HCT116 (cell line): ENCODE measurements around the gene SNPH. TPM values are rescaled to one million over a fixed set of nuclear protein-coding genes. Genes with fewer than 3 reads are reported as not detected.

ENCODE experiments used
- ATAC-seq: fragments of 200-7000 bp; cut with Tn5 transposase; 2 replicates; pipeline ENCODE4 v1.9.1; 2020; ENCODE audit warnings: mild to moderate bottlenecking, moderate library complexity
- BruUV-seq: library from RNA; stranded (reverse); fragments of 400-500 nt; replicated peaks from 2 replicates; lab custom pipeline; 2021; lab: Mats Ljungman, UMichigan
- CTCF ChIA-PET: fragments of 300-600 bp; sonication (Branson Sonifier 250); formaldehyde crosslinking; loops from one replicate; lab custom pipeline; 2021; ENCODE audit warnings: antibody characterized with exemption; lab: Charles Lee
- POLR2A ChIA-PET: fragments of 300-600, 350-600 bp; sonication (Branson Sonifier 250); formaldehyde crosslinking; loops from one replicate; lab custom pipeline; 2021; ENCODE audit warnings: antibody characterized with exemption; lab: Charles Lee
- RAD21 ChIA-PET, 2 experiments: fragments of 300-600 bp; sonication (Branson Sonifier 250); formaldehyde crosslinking; loops; one replicate each; lab custom pipeline; 2023; ENCODE audit warnings: low total read pairs in 2 of 2; ENCODE audit not compliant: uncharacterized antibody in 2 of 2, unreplicated experiment in 2 of 2, low non-redundant PET in 1 of 2; lab: Charles Lee
- DNase-seq: peaks from one replicate; pipeline ENCODE4 v3.0.0-alpha.2; 2010; ENCODE audit warnings: low read depth, low spot score
- H2AFZ ChIP-seq: fragments of 200-600 bp; shearing (Covaris generic), sonication (generic); 2 replicates; pipeline ENCODE4 v1.6.1; 2017; ENCODE audit warnings: low read depth, mixed run types, mixed read lengths, antibody characterized with exemption, low read length; ENCODE audit not compliant: poor library complexity, severe bottlenecking
- H3K27ac ChIP-seq: 2 replicates; pipeline ENCODE4 v1.5.1; 2012; ENCODE audit warnings: low read depth, low read length
- H3K27me3 ChIP-seq: fragments of 200-600 bp; sonication (generic); 2 replicates; pipeline ENCODE4 v1.6.1; 2016; ENCODE audit warnings: mixed run types, low read length, mixed read lengths; ENCODE audit not compliant: insufficient read depth
- H3K36me3 ChIP-seq, 2 experiments: fragments of 200-500 bp in 1 of 2; fragments of 200-600 bp in 1 of 2; sonication (Bioruptor generic) in 1 of 2; sonication (generic) in 1 of 2; 2 replicates each; pipeline versions ENCODE4 v1.5.1 to v1.6.1; 2014 to 2016; ENCODE audit warnings: low read length in 2 of 2, inconsistent platforms in 1 of 2, mixed read lengths in 1 of 2, mixed run types in 1 of 2; ENCODE audit not compliant: insufficient read depth in 2 of 2, control insufficient read depth in 1 of 2
- H3K4me1 ChIP-seq, 2 experiments: fragments of 200-600 bp in 1 of 2; sonication (generic) in 1 of 2; 2 replicates each; pipeline versions ENCODE4 v1.5.1 to v1.6.1; 2012 to 2017; ENCODE audit warnings: low read length in 2 of 2, inconsistent platforms in 1 of 2, mild to moderate bottlenecking in 1 of 2, mixed read lengths in 1 of 2, mixed run types in 1 of 2, moderate library complexity in 1 of 2; ENCODE audit not compliant: insufficient read depth in 2 of 2, control insufficient read depth in 1 of 2
- H3K4me2 ChIP-seq: fragments of 200-600 bp; sonication (generic); 2 replicates; pipeline ENCODE4 v1.6.1; 2017; ENCODE audit warnings: mixed run types, low read length, mixed read lengths
- H3K4me3 ChIP-seq, 2 experiments: fragments of 200-600 bp in 1 of 2; sonication (generic) in 1 of 2; replicated peaks in 1 of 2; 2 replicates each; pipeline ENCODE4 v1.5.1; 2011 to 2016; ENCODE audit warnings: low read length in 2 of 2, control low read depth in 1 of 2, low read depth in 1 of 2, mild to moderate bottlenecking in 1 of 2, mixed read lengths in 1 of 2, mixed run types in 1 of 2
- H3K79me2 ChIP-seq: fragments of 200-600 bp; sonication (generic); 2 replicates; pipeline ENCODE4 v1.6.1; 2017; ENCODE audit warnings: mild to moderate bottlenecking, mixed run types, low read length, moderate library complexity, mixed read lengths; ENCODE audit not compliant: insufficient read depth
- H3K9ac ChIP-seq: fragments of 200-600 bp; sonication (generic); 2 replicates; pipeline ENCODE4 v1.6.1; 2016; ENCODE audit warnings: low read length, mixed read lengths
- H3K9me2 ChIP-seq: fragments of 200-600 bp; sonication (generic), shearing (Covaris generic); 2 replicates; pipeline ENCODE4 v1.6.1; 2017; ENCODE audit warnings: mixed run types, mild to moderate bottlenecking, moderate library complexity; ENCODE audit not compliant: insufficient read depth
- H3K9me3 ChIP-seq, 2 experiments: fragments of 200-500 bp in 1 of 2; fragments of 200-600 bp in 1 of 2; sonication (Bioruptor generic) in 1 of 2; sonication (generic) in 1 of 2; 2 replicates each; pipeline ENCODE4 v1.6.1; 2014 to 2017; ENCODE audit warnings: low read length in 2 of 2, mixed read lengths in 2 of 2, inconsistent platforms in 1 of 2, low read depth in 1 of 2, mild to moderate bottlenecking in 1 of 2, mixed run types in 1 of 2, moderate library complexity in 1 of 2; ENCODE audit not compliant: control insufficient read depth in 1 of 2, insufficient read depth in 1 of 2
- H4K20me1 ChIP-seq: fragments of 200-600 bp; sonication (generic), shearing (Covaris generic); 2 replicates; pipeline ENCODE4 v1.6.1; 2017; ENCODE audit warnings: mixed run types, mild to moderate bottlenecking, moderate library complexity; ENCODE audit not compliant: insufficient read depth
- CBX3 ChIP-seq: IDR thresholded peaks from 2 replicates; pipeline ENCODE4 v1.6.1; 2012; ENCODE audit warnings: low read depth
- CEBPB ChIP-seq: IDR thresholded peaks from 2 replicates; pipeline ENCODE4 v1.6.1; 2012; ENCODE audit warnings: low read depth
- EGR1 ChIP-seq: IDR thresholded peaks from 2 replicates; pipeline ENCODE4 v1.6.1; 2012; ENCODE audit warnings: low read depth
- ELF1 ChIP-seq: IDR thresholded peaks from 2 replicates; pipeline ENCODE4 v1.6.1; 2012; ENCODE audit warnings: low read depth, borderline replicate concordance
- EZH2 ChIP-seq: fragments of 200-600 bp; sonication (generic); IDR thresholded peaks from 2 replicates; pipeline ENCODE4 v1.6.1; 2017; ENCODE audit warnings: antibody characterized with exemption, mixed run types
- EZH2phosphoT487 ChIP-seq: fragments of 200-600 bp; IDR thresholded peaks from 2 replicates; pipeline ENCODE4 v1.6.1; 2018; ENCODE audit warnings: antibody characterized with exemption, borderline replicate concordance
- FOSL1 ChIP-seq: IDR thresholded peaks from 2 replicates; pipeline ENCODE4 v1.6.1; 2012; ENCODE audit warnings: low read depth
- JUND ChIP-seq: IDR thresholded peaks from 2 replicates; pipeline ENCODE4 v1.6.1; 2012
- RAD21 ChIP-seq: IDR thresholded peaks from 2 replicates; pipeline ENCODE4 v1.6.1; 2012; ENCODE audit warnings: low read depth, mild to moderate bottlenecking
- SIN3A ChIP-seq: IDR thresholded peaks from 2 replicates; pipeline ENCODE4 v1.6.1; 2012; ENCODE audit warnings: low read depth
- SP1 ChIP-seq: IDR thresholded peaks from 2 replicates; pipeline ENCODE4 v1.6.1; 2012; ENCODE audit warnings: low read depth
- SRF ChIP-seq: IDR thresholded peaks from 2 replicates; pipeline ENCODE4 v1.6.1; 2012; ENCODE audit warnings: low read depth
- TCF7L2 ChIP-seq: IDR thresholded peaks from 2 replicates; pipeline ENCODE4 v1.7.0; 2011; ENCODE audit warnings: borderline replicate concordance, inconsistent platforms; ENCODE audit not compliant: insufficient read depth, insufficient read length; ENCODE audit errors: extremely low read depth
- ZNF274 ChIP-seq: fragments of 200-500 bp; sonication (Bioruptor generic); IDR thresholded peaks from 2 replicates; pipeline ENCODE4 v1.6.1; 2014; ENCODE audit warnings: mild to moderate bottlenecking, low read depth, low read length, inconsistent platforms
- intact Hi-C: fragments of 100-400 bp; cut with micrococcal nuclease; formaldehyde crosslinking; loops from 2 replicates; pipeline ENCODE4 v1.10.0; 2022
- total RNA-seq: library from RNA; stranded (reverse); gene quantifications from one replicate; pipeline ENCODE4 v1.2.1, GENCODE V29; 2021; ENCODE audit not compliant: unreplicated experiment
- TF ChIP-seq, protein P1 (sequence below): IDR thresholded peaks from 2 replicates; pipeline ENCODE4 v1.6.1; 2012
- TF ChIP-seq, protein P2 (sequence below): IDR thresholded peaks from 2 replicates; pipeline ENCODE4 v1.6.1; 2012
- TF ChIP-seq, protein P3 (sequence below), 3 experiments: fragments of 200-600 bp in 1 of 3; sonication (generic) in 1 of 3; IDR thresholded peaks in 2 of 3; conservative IDR thresholded peaks in 1 of 3; 2 replicates each; pipeline ENCODE4 v1.5.1; 2012 to 2017; ENCODE audit warnings: low read depth in 2 of 3, low read length in 2 of 3, antibody characterized with exemption in 1 of 3, borderline replicate concordance in 1 of 3, control low read depth in 1 of 3, mild to moderate bottlenecking in 1 of 3, mixed read lengths in 1 of 3, mixed run types in 1 of 3, moderate library complexity in 1 of 3; ENCODE audit not compliant: insufficient read depth in 1 of 3
- TF ChIP-seq, protein P4 (sequence below): IDR thresholded peaks from 2 replicates; pipeline ENCODE4 v1.6.1; 2011; ENCODE audit warnings: mild to moderate bottlenecking, low read length, moderate library complexity; ENCODE audit not compliant: insufficient replicate concordance; ENCODE audit errors: extremely low read depth
- TF ChIP-seq, protein P5 (sequence below): IDR thresholded peaks from 2 replicates; pipeline ENCODE4 v1.6.1; 2012; ENCODE audit warnings: low read depth

The SNPH gene
- total RNA-seq, 1 experiment from 2014 or later, result 3.2 TPM

DNA sequence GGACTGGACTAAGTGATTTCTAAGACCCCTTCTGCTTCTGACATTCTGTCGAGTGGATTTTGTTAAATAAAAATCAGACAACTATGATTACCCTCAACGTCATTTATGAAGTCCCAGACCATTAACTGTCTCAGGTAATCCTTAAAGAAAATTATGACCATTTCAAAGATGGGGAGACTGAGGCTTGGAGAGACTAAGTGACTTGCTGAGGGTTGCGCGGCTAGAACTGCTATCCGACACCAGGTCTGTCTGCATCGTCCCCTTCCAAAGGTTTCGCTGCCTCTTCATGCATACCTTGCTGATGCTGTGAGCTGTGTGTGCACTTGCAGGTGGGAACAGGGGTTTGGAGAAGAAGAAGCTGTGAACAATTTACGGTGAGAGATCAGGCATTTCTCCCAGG lies 3.1 kb downstream of the SNPH start:
- ChIA-PET RAD21 (no interaction called here), CTCF (no interaction called here), POLR2A (no interaction called here)
- H3K27me3 ChIP-seq, result no peaks in the 10 kb centered on the region
- no peak overlapping the region for H3K27ac ChIP-seq
- BruUV-seq, result no TSS peak
- no peak overlapping the region for H3K4me2 ChIP-seq
- H3K9ac ChIP-seq, result no peak overlapping the region
- no peak overlapping the region for H3K4me3 ChIP-seq
- H3K36me3 ChIP-seq, result no peaks in the 10 kb centered on the region
- TF ChIP-seq SIN3A (no peak), RAD21 (no peak), EGR1 (no peak), EZH2phosphoT487 (no peak), SRF (no peak), CEBPB (no peak), TCF7L2 (no peak), FOSL1 (no peak), JUND (no peak), ZNF274 (no peak), SP1 (no peak), EZH2 (no peak), ELF1 (no peak), CBX3 (no peak)
- TF ChIP-seq, protein P1, sequence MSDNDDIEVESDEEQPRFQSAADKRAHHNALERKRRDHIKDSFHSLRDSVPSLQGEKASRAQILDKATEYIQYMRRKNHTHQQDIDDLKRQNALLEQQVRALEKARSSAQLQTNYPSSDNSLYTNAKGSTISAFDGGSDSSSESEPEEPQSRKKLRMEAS, result no peak
- TF ChIP-seq, protein P2, sequence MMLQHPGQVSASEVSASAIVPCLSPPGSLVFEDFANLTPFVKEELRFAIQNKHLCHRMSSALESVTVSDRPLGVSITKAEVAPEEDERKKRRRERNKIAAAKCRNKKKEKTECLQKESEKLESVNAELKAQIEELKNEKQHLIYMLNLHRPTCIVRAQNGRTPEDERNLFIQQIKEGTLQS, result no peak
- TF ChIP-seq, protein P3, sequence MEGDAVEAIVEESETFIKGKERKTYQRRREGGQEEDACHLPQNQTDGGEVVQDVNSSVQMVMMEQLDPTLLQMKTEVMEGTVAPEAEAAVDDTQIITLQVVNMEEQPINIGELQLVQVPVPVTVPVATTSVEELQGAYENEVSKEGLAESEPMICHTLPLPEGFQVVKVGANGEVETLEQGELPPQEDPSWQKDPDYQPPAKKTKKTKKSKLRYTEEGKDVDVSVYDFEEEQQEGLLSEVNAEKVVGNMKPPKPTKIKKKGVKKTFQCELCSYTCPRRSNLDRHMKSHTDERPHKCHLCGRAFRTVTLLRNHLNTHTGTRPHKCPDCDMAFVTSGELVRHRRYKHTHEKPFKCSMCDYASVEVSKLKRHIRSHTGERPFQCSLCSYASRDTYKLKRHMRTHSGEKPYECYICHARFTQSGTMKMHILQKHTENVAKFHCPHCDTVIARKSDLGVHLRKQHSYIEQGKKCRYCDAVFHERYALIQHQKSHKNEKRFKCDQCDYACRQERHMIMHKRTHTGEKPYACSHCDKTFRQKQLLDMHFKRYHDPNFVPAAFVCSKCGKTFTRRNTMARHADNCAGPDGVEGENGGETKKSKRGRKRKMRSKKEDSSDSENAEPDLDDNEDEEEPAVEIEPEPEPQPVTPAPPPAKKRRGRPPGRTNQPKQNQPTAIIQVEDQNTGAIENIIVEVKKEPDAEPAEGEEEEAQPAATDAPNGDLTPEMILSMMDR (IDR thresholded peaks at IDR 0.05 in 2 of 3, conservative IDR thresholded peaks at IDR 0.05 in 1 of 3; ENCODE audit: borderline replicate concordance in 1 of 3, insufficient read depth in 1 of 3, low read depth in 2 of 3, low read length in 2 of 3), result no peak
- TF ChIP-seq, protein P4, sequence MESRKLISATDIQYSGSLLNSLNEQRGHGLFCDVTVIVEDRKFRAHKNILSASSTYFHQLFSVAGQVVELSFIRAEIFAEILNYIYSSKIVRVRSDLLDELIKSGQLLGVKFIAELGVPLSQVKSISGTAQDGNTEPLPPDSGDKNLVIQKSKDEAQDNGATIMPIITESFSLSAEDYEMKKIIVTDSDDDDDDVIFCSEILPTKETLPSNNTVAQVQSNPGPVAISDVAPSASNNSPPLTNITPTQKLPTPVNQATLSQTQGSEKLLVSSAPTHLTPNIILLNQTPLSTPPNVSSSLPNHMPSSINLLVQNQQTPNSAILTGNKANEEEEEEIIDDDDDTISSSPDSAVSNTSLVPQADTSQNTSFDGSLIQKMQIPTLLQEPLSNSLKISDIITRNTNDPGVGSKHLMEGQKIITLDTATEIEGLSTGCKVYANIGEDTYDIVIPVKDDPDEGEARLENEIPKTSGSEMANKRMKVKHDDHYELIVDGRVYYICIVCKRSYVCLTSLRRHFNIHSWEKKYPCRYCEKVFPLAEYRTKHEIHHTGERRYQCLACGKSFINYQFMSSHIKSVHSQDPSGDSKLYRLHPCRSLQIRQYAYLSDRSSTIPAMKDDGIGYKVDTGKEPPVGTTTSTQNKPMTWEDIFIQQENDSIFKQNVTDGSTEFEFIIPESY, result no peak
- TF ChIP-seq, protein P5, sequence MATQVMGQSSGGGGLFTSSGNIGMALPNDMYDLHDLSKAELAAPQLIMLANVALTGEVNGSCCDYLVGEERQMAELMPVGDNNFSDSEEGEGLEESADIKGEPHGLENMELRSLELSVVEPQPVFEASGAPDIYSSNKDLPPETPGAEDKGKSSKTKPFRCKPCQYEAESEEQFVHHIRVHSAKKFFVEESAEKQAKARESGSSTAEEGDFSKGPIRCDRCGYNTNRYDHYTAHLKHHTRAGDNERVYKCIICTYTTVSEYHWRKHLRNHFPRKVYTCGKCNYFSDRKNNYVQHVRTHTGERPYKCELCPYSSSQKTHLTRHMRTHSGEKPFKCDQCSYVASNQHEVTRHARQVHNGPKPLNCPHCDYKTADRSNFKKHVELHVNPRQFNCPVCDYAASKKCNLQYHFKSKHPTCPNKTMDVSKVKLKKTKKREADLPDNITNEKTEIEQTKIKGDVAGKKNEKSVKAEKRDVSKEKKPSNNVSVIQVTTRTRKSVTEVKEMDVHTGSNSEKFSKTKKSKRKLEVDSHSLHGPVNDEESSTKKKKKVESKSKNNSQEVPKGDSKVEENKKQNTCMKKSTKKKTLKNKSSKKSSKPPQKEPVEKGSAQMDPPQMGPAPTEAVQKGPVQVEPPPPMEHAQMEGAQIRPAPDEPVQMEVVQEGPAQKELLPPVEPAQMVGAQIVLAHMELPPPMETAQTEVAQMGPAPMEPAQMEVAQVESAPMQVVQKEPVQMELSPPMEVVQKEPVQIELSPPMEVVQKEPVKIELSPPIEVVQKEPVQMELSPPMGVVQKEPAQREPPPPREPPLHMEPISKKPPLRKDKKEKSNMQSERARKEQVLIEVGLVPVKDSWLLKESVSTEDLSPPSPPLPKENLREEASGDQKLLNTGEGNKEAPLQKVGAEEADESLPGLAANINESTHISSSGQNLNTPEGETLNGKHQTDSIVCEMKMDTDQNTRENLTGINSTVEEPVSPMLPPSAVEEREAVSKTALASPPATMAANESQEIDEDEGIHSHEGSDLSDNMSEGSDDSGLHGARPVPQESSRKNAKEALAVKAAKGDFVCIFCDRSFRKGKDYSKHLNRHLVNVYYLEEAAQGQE, result no peak
- H4K20me1 ChIP-seq, result no peaks in the 10 kb centered on the region
- no peaks in the 10 kb centered on the region for H3K9me3 ChIP-seq
- no peak for ATAC-seq
- no peaks in the 10 kb centered on the region for H3K79me2 ChIP-seq
- DNase-seq, result no peak
- no peaks in the 10 kb centered on the region for H3K9me2 ChIP-seq
- H2AFZ ChIP-seq, result no peak overlapping the region
- H3K4me1 ChIP-seq, result peaks cover 6 to 21% of the 10 kb centered on the region in 2 experiments; a peak in 3 of 4 replicates
- intact Hi-C loops, result no loop called here
